Right forelimb (tissue), 1 donor: ENCODE results near the gene MVB12A.

Source experiments
- DNase-seq: peaks from one replicate; pipeline ENCODE4 v3.0.0-alpha.2; 2018

The MVB12A gene

DNA sequence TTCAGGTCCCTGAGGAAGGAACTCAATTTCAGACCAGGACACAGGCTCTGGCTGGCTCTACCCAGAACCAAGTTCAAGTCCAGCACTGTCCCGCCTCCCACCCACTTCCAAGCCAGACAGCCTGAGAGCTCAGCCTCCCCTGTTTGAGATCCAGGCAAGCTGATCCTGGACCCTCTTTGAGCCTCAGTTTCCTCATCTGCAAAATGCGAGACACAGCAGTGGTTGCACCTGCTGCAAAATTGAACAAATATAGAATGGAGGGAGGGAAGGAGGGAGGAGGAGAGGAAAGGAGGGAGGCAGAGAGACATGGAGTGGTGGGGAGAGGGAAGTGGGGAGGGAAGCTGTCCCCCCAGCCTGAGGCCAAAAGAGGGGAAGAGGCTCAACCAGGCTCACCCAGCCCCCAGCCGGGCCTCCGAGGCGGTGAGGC lies 27.9 kb downstream of the MVB12A start:
- DNase-seq = peak; percentile 62

DNA sequence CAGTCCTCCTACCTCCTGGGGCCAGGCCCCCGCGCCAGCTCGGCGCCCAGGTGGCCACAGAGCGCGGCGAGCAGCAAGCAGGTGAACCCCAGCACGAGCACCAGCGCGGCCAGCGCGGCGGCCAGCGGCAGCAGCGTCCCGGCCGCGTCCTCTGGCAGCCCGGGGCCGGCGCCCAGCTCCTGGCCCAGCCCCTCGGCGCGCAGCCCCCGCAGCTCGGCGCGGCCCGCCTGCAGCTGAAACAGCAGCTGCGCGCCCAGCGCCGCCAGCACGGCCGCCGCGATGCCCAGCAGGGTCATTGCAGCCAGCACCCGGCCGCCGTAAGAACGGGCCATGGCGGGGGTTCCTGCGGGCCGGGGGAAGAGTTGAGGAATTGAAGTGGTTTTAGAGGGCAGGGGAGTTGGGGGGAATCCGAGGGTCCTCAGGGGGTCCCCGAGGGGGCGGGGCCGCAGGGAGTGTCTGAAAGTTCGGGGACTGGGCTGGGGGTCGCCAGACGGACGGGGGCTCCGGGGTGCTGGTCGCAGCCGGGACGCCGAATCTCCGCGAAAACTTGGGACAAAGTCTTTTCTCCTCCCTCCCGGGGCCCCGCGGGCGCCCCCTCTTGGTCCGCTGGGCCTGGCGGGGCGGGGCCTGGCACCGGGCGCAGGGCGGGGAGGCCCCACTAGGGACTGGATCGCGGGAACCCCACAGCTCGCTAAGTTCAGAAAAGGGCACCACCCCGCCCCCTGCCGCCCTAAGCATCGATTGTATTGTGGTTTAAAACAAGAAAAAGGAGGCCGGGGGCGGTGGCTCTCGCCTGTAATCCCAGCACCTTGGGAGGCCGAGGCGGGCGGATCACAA lies 28.5 kb downstream of the MVB12A start, which contains the start of gene TMEM221:
TMEM221 (minus strand) TSS at position 538 of the 837 bp plus-strand sequence; CDS start at position 332, 206 bp downstream.
- peak; percentile 73 for DNase-seq

DNA sequence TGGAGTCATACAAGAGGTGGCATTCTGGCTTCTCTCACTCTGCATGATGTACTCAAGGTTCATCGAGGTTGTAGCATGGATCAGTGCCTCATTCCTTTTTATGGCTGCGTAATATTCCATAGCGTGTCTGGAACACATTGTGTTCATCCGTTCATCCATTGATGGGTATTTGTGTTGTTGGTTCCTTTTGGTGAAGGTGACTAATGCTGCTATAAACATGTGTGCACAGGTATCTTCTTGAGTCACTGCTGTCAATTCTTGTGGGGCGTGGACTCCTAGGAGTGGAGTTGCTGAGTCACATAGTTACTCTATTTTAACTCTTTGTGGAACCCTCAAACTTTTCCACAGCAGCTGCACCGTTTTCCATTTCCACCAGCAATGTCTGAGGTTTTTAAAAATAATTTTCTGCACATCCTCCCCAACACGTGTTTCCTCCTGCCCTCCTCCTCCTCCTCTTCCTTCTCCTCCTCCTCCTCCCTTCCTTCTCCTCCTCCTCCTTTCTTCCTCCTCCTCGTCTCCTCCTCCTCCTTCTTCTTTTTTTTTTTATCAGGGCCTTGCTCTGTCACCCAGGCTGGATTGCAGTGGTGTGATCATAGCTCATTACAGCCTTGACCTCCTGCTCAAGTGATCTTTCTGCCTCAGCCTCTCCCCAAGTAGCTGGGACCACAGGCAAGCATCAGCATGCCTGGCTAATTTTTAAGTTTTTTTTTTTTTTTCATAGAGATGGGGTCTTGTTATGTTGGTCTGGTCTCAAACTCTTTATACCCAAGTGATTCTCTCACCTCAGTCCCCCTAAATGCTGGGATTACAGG lies 30.6 kb downstream of the MVB12A start:
- no peak for DNase-seq

DNA sequence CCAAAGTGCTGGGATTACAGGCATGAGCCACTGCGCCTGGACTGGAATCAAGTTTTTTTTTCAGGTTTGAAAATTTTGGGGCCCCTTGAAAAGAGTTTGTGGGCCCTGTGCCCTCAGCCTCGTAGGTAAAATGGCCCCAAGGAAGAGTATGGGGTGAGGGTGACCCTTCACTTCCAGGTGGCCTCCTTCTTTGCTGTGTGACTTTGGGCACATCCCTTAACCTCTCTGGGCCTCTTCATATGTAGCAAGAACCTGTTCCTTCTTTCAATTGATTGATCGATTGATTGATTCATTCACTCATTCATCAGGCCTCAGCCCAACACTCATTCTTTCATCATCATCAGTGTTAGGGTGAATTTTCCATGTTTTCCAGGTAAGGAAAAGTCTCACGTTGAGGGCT lies 32.0 kb downstream of the MVB12A start:
- DNase-seq = no peak

DNA sequence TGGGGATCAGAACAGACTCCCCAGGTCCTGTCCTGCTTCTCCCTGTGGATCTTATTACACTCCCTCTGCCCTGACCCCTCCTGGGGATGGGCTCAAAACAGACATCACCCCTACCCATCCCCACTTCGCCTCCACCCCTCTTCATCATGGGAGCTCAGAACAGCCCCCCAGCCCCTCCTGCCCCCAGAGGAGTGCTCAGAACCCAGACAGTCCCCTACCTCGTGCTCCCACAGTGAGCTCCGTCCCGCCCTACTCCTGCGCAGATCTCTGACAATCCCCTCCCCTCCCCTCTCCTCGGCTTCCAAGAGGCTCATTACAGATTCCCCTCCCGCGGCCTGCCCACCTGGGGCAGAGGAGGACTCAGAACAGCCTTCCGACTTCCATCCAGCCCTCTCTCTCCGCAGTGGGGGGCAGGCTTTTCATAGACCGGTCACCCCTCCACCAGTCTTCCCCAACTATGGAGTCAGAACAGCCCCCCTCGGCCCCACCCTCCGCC lies 34.8 kb downstream of the MVB12A start:
- DNase-seq = no peak

DNA sequence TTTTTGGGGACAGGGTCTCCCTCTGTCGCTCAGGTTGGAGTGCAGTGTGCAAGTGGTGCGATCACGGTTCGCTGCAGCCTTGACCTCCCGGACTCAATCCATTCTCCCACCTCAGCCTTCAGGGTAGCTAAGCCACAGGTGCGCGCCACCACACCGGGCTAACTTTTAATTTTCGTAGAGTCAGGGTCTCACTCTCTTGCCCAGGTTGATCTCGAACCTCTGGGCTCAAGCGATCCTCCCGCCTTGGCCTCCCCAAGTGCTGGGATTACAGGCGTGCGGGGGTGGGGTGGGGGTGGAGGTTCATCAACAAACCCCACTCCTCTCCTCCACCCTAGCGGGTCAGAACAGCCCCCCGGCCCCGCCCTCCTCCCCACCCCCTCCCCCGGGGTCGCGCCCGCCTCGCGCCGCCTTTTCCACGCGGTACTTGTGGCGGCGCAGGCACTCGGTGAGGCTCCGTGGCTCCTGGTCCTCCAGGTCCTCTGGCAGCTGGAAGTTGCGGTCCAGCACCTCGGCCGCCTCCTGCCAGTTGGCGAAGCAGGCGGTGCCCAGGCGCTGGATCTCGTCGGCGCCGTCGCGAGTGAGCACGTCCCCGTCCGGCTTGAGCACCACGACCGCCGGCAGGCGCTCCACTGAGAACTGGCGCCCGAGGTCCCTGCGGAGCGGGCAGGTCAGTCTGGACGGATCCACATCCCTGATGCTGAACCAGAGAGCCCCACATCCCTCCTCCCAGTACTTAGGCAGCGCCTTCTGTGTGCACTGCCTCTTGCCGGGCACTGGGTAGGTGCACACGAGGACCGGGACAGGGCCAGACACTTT lies 35.7 kb downstream of the MVB12A start:
- DNase-seq = no peak

DNA sequence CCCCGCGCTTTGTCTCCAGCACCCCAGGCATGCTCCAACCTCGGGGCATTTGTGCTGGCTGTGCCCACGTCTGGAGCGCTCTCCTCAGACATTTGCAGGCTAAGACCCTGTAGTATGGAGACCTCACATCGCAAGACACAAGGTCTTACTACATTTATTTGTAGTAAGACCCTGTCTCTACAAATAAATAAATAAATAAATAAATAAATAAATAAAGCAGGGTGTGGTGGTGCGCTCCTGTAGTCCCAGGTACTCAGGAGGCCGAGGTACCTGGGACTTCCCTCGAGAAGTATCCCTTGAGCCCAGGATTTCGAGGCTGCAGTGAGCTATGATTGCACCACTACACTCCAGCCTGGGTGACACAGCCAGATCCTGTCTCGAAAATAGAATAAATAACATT lies 36.3 kb downstream of the MVB12A start:
- DNase-seq = no peak

DNA sequence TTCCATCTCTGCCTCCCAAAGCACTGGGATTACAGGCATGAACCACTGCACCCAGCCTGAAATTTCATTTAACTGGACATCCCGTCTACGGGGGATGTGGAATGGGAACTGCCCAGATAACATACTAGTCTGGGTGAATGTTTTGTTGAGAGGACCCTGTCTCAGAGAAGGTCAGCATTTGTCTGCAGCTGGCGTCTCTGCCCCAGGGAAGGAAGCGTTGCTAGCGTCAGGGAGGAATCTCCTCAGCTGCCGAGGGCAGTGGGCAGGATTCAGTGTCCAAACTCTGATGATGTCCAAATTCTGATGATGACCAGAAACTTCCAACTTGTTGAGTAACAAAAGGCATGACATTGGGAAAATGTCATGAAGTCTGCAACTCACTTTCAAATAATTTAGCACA lies 37.8 kb downstream of the MVB12A start:
- no peak for DNase-seq

DNA sequence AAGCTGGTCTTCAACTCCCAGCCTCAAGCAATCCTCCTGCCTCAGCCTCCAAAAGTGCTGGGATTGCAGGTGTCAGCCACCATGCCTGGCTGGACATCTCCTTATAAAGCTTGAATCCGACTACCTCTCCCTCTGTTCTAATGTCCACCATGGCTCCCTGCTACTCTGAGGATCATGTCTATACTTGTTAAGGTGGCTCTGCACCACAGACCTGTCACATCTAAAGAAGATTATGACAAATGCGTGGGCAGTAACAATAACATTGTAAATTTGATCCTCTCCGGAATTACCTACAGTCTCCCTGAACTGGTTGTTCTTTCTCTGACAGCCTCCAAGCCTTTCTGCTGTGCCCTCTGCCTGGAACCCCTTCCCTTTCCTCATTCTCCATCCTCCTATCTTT lies 39.1 kb downstream of the MVB12A start:
- no peak for DNase-seq

DNA sequence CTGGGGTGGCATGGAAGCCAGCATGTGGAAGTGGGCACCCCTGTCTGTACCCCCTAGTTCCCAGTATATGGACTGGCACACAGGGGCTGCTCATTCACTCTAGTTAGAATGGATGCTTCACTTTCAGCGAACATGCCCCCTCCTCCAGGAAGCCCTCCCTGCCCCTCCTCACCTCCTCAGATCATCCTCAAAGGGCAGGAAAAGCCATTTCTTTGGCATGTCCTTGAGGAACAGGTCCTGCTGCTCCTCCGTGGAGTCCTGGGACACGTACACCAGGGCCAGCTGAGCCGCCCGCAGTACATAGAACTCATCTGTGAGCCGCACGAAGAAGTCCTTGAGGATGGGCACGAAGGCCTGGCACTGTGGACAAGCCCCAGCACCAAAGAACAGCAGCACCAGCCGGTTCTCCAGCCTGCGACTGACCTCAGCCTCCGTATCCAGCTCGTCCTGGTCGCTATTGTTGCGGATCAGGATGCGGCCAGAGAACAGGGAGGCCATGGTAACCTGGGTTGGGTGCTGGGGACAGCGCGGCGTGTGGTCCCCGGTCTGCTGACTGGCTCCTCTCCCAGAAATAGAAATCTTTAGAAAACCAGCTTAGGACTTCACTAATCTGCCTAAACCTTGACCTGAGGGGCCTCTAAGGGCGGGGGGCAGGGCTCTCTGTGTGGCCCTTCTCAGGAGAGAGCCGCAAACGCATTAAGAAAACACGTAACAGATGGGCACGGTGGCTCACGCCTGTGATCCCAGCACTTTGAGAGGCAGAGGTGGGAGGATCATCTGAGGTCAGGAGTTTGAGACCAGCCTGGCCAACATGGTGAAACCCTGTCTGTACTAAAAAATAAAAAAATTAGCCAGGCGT lies 40.8 kb downstream of the MVB12A start, which contains the start of gene NXNL1:
NXNL1 (minus strand) TSS at position 555 of the 859 bp plus-strand sequence; CDS start at position 498, 57 bp downstream.
- no peak for DNase-seq

DNA sequence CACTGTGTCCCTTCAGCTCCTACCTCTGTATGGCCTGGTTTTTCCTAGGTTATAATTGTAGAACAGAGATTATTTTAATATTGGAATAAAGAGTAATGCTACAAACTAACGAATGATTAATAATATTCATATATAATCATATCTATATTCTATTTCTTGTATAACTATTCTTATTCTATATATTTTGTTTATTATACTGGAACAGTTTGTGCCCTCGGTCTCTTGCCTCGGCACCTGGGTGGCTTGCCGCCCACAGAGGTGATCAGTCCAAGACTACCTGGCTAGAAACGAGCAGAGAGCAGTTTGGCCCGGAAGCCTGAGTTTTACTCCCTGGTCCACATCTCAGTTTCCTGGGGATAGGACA lies 46.6 kb downstream of the MVB12A start:
- no peak for DNase-seq

DNA sequence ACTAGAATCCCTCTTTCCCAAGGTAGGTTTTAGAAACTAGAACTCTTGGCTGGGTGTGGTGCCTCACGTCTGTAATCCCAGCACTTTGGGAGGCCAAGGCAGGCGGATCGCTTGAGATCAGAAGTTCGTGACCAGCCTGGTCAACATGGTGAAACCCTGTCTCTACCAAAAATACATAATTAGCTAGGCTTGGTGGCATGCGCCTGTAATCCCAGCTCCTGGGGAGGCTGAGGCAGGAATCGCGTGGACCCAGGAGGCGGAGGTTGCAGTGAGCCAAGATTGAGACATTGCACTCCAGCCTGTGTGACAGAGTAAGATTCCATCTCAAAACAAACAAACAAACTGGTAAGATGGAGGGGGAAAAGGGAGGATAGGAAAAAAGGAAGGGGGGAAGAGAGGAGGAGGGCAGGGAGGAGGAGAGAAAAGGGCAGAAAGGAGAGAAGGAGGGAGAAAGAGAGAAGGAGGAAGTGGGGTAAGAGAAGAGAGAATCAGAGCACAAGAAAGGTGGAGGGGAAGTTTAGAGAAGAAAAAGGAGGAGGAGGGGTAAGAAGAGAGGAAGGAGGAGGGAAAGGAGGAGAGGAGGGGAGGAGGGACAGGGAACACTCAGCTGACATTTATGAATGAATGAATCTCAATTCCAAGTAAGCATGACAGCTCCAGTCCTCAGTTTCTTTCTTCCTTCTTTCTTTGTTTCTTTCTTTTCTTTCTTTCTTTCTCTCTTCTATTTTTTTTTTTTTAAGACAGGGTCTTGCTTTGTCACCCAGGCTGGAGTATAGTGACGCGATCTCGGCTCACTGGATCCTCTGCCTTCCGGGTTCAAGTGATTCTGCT lies 47.8 kb downstream of the MVB12A start:
- no peak for DNase-seq

DNA sequence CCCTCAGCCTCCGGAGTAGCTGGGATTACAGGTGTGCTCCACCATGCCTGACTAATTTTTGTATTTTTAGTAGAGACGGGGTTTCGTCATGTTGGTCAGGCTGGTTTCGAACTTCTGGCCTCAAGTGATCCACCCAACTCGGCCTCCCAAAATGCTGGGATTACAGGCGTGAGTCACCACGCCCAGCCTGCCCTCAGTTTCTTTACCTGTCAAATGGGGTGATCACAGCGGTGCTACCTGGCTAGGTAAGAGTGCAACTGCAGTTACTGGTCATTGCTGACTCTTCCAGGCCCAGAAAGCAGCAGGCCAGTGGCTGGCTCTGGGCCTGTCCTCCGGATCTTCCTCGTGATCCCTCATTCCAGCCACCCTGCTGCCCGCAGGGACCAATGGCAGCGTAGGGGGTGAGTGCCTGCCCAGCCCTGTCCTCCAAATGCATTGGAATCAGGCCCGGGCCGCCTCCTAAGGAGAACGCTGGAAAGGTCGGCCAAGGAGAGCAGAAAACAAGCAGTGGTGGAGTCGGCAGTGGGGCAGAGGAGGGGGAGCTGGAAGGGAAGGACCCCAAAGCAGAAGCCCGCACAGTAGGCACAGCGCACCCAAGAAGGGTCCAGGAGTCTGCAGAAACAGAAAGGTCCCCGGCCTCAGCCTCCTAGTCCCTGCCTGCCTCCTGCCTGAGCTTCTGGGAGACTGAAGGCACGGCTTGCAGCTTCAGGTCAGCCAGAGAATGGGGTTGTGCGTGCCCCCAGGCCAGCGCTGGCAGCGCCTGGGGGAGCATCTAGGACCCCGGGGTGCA lies 48.6 kb downstream of the MVB12A start:
- DNase-seq = no peak

DNA sequence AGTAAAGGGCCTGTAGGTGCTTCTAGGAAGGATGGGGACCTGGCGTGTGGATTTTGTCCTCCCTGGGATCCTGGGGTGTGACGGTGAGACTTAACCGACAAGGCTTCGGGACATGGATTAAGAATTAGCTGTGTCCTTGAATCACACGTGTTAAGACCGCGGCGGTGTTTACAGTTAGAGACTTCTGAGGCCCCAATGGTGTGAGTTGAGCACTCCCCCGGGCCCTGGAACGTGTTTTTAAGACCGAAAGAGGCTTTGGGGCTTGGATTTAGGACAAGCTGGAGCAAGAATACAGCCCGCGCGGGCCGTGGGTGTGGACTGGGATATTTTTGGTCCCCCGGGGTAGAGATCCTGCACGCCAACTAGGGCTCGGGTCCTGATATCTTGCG lies 49.2 kb downstream of the MVB12A start:
- no peak for DNase-seq

DNA sequence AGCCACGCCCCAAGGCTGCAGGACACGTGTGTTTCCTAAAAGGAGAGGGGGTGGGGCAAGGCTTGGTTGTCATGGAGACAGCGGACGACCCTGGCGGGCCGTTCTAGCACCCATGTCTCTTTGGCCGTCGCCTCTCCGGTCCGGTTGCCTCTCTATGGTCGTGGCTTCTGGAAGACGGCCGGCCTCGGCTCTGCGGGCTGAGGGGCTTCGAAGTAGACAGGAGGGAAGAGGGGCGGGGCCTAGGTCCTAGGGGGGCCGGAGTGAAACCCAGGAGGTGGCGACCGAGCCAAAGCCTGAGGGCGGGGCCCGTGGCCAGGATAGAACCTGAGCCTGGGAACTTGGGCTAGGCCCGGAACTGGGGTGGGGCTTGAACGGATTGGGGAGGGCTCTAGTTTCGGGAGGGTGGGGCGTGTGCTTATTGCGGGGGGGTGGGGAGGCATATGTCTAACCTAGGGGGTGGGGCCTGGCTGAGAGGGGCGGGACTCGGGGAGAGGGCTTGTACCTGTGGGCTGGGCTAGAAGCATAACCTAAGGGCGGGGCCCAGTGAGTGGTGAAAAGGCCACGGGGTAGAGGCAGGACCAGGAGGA lies 49.7 kb downstream of the MVB12A start:
- DNase-seq = no peak

DNA sequence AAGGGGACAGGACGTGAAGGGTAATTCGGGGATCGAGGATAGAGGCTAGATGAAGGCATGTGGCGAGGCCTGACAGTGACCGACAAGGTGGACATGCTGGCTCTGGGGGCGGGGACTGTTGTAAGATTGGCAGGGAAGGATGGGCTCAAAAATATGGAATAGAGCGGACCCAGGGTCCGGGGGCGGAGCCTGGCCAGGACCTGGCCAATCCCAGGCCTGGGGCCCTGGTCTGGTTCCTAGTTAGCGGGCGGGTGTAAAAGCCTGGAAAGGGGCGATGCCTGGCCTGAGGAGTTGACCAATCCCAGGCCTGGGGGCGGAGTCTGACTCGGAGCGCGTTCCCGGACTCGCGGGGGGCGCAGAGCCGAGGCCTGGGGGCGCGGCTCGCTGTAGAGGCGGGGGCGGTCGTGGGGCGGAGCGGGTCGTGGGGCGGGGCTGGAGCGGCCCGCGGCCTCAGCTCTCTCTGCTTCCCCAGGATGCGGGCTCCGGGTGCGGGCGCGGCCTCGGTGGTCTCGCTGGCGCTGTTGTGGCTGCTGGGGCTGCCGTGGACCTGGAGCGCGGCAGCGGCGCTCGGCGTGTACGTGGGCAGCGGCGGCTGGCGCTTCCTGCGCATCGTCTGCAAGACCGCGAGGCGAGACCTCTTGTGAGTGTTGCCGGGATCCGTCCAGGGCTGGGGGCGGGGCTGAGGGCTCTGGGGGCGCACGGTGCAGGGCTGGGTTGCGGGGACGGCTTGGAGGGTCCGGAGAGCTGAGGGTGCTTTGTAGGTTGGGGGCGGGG lies 50.4 kb downstream of the MVB12A start, which contains the start of gene SLC27A1:
SLC27A1 (plus strand) TSS at position 457 of the 774 bp plus-strand sequence; CDS start at position 474, 17 bp downstream.
- peak; percentile 99 for DNase-seq

DNA sequence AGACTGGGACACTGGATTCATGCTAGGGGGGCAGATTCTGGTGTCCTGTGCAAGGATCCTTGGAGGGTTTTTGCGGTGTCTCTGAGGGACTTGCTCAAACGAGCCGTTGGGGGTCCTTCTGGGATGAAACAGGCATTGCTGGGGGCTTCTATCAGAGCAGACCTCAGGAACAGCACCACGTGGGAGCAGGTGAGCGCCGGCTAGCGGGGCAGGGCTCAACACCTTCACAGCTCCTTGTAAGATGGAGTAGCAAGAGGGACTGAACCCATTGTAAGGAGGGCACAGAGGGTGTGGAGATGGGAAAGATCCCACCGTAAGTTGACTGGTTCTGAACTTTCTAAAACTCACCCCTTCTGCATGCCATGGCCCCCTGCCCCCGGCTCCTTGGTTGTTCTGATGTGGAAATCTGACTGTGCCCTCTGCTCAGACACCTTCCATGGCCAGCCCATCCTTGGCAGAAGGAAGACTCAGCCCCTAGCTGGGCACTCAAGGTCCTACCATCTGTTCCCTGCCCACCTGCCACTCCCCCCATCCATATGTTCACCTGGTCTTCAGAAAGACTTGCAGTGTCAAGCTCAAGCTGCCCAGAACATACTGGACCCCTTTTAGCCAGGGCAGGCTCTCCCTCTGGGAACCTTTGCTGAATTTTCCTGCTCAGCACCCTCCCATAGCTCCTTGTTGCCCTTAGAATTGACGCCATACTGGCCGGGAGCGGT lies 51.7 kb downstream of the MVB12A start:
- no peak for DNase-seq

DNA sequence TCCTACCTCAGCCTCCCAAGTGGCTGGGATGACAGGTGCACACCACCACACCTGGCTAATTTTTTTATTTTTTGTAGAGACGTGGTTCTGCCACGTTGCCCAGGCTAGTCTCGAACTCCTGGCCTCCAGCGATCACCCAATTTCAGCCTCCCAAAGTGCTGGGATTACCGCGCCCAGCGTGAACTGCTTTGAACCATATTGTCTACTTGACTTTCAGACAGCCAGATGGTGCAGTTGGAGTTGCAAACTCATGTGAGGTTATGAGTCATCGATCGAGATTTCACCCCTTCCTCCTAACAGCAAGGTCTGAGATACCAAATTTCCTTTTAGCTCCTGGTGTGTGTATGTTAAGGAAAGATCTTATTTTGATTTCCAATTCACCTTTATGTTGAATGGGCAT lies 53.2 kb downstream of the MVB12A start:
- no peak for DNase-seq
